ENCODE results near the gene SLC35A4.

GRCh38 chr5:140548300-140548688 is 16.3 kb upstream of the SLC35A4 start:
- no peak for TF ChIP-seq RAD21 (IDR thresholded peaks at IDR 0.05; ENCODE audit: low read depth)
- TF ChIP-seq MAX (IDR thresholded peaks at IDR 0.05) = no peak
- TF ChIP-seq EP300 (IDR thresholded peaks at IDR 0.05; ENCODE audit: borderline replicate concordance) = no peak

Measured in Ishikawa (cell line).